Epithelial cell of proximal tubule (primary cell): Measurements from ENCODE around the gene BARD1. TPM values are rescaled to one million over a fixed set of nuclear protein-coding genes. Genes with fewer than 3 reads are reported as not detected.

Source experiments
- DNase-seq: peaks from one replicate; pipeline ENCODE4 v3.0.0-alpha.2; 2011; ENCODE audit warnings: low read depth
- H3K4me3 ChIP-seq: 2 replicates; pipeline ENCODE4 v1.5.1; 2011; ENCODE audit warnings: low read depth, mild to moderate bottlenecking, low read length
- total RNA-seq: library from RNA; depleted of rRNA; stranded (reverse); fragments of >200 nt; gene quantifications from 2 replicates; pipeline ENCODE4 v1.2.3, GENCODE V29; 2015
- TF ChIP-seq, protein P1 (sequence below): conservative IDR thresholded peaks from 2 replicates; pipeline ENCODE4 v1.5.1; 2012; ENCODE audit warnings: low read depth, mild to moderate bottlenecking, low read length

BARD1 gene
- total RNA-seq, 1 donor from 2014 or later: 29.3 TPM

DNA sequence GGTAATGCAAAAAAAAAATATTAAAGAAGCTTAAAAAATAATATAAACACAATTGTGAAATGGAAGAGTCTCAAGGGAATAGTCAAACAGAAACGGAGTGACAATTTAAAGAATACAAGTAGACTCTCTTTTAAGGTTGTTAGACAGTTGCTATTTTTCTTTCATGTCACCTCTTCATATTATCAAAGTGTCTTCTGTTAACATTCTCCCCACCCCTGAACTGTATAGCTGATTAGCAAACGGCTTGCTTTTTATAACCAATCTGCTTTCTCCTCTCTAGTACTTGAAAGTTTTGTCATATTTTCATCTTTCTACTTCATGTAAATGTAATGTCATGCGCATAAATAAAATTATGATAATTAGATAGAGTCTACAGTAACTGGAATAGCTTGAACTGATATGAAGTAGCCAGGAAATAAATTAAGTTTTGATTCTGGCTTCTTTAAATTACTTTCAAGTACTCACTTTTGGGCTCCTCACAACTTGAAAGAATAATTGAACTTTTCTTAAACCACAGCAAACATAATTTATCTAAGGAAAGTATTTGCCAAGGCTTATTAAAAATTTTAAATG, 37.0 kb downstream of the BARD1 start:
- no peak for DNase-seq
- TF ChIP-seq, protein P1, sequence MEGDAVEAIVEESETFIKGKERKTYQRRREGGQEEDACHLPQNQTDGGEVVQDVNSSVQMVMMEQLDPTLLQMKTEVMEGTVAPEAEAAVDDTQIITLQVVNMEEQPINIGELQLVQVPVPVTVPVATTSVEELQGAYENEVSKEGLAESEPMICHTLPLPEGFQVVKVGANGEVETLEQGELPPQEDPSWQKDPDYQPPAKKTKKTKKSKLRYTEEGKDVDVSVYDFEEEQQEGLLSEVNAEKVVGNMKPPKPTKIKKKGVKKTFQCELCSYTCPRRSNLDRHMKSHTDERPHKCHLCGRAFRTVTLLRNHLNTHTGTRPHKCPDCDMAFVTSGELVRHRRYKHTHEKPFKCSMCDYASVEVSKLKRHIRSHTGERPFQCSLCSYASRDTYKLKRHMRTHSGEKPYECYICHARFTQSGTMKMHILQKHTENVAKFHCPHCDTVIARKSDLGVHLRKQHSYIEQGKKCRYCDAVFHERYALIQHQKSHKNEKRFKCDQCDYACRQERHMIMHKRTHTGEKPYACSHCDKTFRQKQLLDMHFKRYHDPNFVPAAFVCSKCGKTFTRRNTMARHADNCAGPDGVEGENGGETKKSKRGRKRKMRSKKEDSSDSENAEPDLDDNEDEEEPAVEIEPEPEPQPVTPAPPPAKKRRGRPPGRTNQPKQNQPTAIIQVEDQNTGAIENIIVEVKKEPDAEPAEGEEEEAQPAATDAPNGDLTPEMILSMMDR: no peak

DNA sequence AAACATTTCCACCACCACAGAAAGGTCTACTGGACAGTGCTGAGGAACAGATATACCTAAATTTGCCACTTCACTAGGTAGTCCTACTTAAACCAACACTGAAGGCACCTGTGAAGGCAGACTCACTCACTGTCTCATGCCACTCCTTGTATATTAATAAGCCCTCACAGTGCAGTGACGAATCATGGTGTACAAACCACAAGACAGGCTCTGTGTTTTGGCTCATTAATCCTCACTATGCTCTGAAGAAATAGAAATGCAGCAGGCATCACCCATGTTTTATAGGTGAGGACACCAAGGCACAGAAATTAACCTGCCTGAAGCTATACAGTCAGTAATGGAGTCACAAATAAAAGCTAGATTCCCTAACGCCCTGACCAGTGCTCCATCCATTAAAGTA, 44.3 kb downstream of the BARD1 start:
- TF ChIP-seq, protein P1: no peak
- DNase-seq: peak; percentile 52
- H3K4me3 ChIP-seq: no peak overlapping the region

More for the DNA sequence above, 37.0 kb downstream of the BARD1 start:
- no peak overlapping the region for H3K4me3 ChIP-seq

DNA sequence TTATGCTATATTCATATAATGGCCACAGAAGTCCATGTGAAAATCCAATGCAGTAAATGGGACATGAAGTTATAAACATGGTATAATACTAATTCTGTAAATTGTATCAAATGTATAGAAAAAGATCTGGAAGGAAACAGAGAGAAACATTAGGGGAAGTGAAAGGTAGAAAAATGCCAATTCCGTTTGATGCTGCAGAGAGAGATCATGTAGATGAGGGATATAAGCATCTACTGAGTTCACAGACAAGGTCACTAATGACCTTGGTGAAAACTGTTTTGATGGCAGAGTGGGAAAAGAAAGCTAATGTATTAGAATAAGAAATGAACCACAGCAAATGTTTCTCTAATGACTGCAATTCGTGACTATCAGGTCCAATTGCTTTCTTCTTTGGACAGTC, 56.0 kb downstream of the BARD1 start:
- no peak overlapping the region for H3K4me3 ChIP-seq
- TF ChIP-seq, protein P1: no peak
- no peak for DNase-seq

DNA sequence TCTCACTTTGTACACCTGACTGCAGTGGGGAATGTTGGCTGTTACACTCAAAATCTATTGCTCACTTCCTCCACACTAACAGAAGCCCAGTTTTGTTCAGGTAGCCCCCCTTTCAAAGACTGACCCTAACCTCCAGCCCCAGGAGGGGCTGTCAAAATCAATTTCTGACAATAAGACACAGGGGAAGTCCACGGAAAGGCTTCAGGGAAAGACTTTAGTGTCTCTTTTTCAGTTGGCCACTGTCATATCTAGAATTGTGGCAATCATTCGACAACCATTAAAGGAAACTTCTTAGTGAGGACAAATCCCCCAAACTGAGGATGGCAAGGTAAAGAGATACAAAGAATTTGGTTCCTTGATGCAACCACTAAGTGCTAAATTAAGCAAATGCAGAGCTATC, 59.0 kb downstream of the BARD1 start:
- DNase-seq: no peak
- TF ChIP-seq, protein P1: no peak
- no peak overlapping the region for H3K4me3 ChIP-seq

DNA sequence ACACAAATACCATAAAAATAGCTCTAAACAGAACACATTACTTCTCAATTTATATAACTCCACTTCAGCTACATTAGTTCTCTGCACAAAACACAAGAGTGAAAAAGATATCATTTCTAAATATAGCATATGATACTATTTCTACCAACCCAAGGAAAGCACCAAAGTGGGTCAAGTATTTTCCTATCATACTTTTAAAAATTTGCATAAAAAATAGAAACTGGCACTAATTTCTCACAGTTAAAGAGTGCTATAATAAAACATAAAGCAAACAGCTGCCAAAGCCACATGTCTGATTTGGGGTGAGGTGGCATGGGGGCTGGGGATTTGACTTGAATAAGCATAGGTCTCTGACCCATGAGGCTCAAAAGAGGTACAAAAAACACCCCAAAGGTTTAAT, 61.5 kb downstream of the BARD1 start:
- TF ChIP-seq, protein P1: no peak
- H3K4me3 ChIP-seq: no peak overlapping the region
- no peak for DNase-seq

DNA sequence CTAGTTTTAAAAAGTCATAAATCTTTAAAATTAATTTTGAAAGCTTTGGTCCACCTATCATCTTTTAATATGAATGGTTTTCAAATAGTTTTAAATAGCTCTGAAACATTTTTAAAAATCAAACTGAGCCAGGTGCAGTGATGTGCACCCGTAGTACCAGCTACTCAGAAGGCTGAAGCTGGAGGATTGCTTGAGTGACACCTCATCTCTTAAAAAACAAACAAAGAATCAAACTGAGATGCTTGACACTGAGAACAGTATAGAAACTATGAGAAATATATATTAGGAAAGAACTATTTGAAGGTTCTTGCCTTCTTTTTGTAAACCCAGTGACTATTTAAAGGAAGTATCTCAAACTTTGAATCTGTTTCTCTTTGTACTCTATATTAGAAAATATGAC, 67.4 kb downstream of the BARD1 start:
- TF ChIP-seq, protein P1: no peak
- DNase-seq: no peak
- no peak overlapping the region for H3K4me3 ChIP-seq

DNA sequence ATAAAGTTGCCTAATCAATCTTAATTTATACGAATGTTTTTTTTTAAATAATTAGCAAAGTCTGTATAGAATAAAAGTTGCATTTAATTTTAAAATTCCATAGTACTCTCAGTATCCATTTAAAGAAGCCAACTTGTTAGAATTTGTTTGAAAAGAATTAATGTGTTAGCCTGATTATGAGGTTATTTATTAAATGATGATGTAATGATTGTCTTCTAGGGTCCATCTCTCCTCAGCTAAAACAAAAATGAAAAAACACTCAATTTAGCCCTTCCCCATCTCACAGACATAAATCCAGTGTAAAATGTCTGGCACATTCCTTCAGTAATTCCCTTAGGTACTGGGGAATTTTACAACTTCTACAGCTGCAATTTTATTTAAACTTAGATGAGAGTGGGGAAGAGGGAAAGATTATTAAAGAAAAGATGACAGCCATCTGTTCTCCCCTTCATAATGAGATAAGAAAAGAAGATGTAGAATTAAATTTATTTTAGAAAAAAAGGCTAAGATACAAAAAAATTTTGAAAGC, 68.6 kb downstream of the BARD1 start:
- no peak overlapping the region for H3K4me3 ChIP-seq
- DNase-seq: no peak
- TF ChIP-seq, protein P1: no peak
